Smooth muscle cell (in vitro differentiated cells): ENCODE results near the gene ZNF324B. TPM values are rescaled to one million over a fixed set of nuclear protein-coding genes. Genes with fewer than 3 reads are reported as not detected.
A peak's percentile ranks its signal among the peaks of the same experiment; 100 is the strongest.
"Not testable (repeated sequence)": the region's sequence is repeated elsewhere in the genome, so short reads cannot be mapped to it uniquely, and the experiment has no call there.

Source experiments
- DNase-seq: peaks from one replicate; lab custom pipeline; 2025; ENCODE audit not compliant: unreplicated experiment; lab: John Stamatoyannopoulos, UW
- H2AFZ ChIP-seq: fragments of 200-600 bp; sonication (generic); 2 replicates; pipeline ENCODE4 v1.6.0; 2016; ENCODE audit warnings: antibody characterized with exemption, low read depth, mild to moderate bottlenecking
- H3F3A ChIP-seq: fragments of 200-600 bp; sonication (generic); 2 replicates; pipeline ENCODE4 v1.6.0; 2017; ENCODE audit warnings: antibody characterized with exemption, low read depth
- H3K27ac ChIP-seq: fragments of 200-600 bp; sonication (generic); 2 replicates; pipeline ENCODE4 v1.5.1; 2016; ENCODE audit warnings: low read depth, mild to moderate bottlenecking
- H3K27me3 ChIP-seq: fragments of 200-600 bp; sonication (generic); 2 replicates; pipeline ENCODE4 v1.6.1; 2016; ENCODE audit warnings: low read depth, mild to moderate bottlenecking
- H3K36me3 ChIP-seq: fragments of 200-600 bp; sonication (generic); 2 replicates; pipeline ENCODE4 v1.5.1; 2016; ENCODE audit warnings: low read depth
- H3K4me1 ChIP-seq: fragments of 200-600 bp; sonication (generic); 2 replicates; pipeline ENCODE4 v1.5.1; 2016; ENCODE audit warnings: low read depth
- H3K4me2 ChIP-seq: fragments of 200-600 bp; sonication (generic); 2 replicates; pipeline ENCODE4 v1.6.0; 2016; ENCODE audit warnings: mild to moderate bottlenecking
- H3K4me3 ChIP-seq: fragments of 200-600 bp; sonication (generic); 2 replicates; pipeline ENCODE4 v1.5.1; 2016; ENCODE audit warnings: mild to moderate bottlenecking
- H3K79me2 ChIP-seq: fragments of 200-600 bp; sonication (generic); 2 replicates; pipeline ENCODE4 v1.6.0; 2016; ENCODE audit warnings: low read depth, mild to moderate bottlenecking
- H3K9ac ChIP-seq: fragments of 200-600 bp; sonication (generic); 2 replicates; pipeline ENCODE4 v1.6.0; 2016; ENCODE audit warnings: low read depth
- H3K9me3 ChIP-seq: fragments of 200-600 bp; sonication (generic); replicated peaks from 2 replicates; pipeline ENCODE4 v1.5.1; 2016; ENCODE audit warnings: low read depth
- H4K20me1 ChIP-seq: fragments of 200-600 bp; sonication (generic); 2 replicates; pipeline ENCODE4 v1.6.0; 2016; ENCODE audit warnings: low read depth
- WGBS: methylation state at CpG from one replicate; pipeline ENCODE4 v1.1.7; 2016; ENCODE audit warnings: low lambda C conversion rate; 5-methylcytosine and 5-hydroxymethylcytosine counted together
- polyA plus RNA-seq: library from polyadenylated mRNA; unstranded; fragments of >200 nt; fragmentation: Nextera tagmentation; extraction: Ambion mirVana; gene quantifications from 2 replicates; pipeline ENCODE4 v1.2.1, GENCODE V29; 2016
- total RNA-seq: library from RNA; depleted of rRNA; stranded (reverse); fragments of >200 nt; gene quantifications from 2 replicates; pipeline ENCODE4 v1.2.3, GENCODE V29; 2014
- TF ChIP-seq, protein P1 (sequence below): fragments of 200-600 bp; sonication (generic); IDR thresholded peaks from 2 replicates; pipeline ENCODE4 v1.5.1; 2017; ENCODE audit warnings: borderline replicate concordance, mild to moderate bottlenecking, antibody characterized with exemption; ENCODE audit not compliant: insufficient read depth, poor library complexity, severe bottlenecking

The ZNF324B gene
- total and polyA plus RNA-seq, 2 experiments from 2014 or later = 2.6 to 3.1 TPM

DNA sequence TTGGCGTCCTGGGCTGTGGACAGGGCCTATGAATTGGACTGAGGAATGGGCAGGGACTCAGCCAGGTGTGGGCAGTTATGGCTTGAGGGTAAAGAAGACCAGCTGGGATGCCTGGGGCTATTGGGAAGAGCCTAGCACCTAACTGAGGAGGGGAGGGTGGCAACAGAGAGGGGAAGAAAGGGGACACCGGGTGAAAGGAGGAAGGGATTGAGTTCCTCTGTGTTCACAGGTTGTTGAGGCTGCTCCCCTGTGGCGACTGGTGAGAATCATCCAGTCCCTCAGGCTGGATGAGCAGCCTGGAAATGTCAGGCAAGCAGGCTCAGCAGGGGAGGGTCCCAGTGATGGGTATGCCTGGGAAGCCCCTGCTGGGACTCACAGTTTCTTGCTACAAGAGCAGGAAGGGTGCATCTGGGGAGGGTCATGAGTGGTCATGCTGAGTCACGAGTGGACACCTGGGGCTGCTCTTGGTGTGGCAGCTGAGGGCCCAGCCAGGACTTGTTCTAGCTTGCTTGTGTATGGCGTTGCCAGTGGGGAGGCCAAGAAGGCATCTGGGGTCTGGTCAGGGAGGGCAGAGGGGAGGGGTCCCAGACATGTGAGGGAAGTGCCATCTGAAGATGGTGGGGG lies 16.9 kb downstream of the ZNF324B start:
- Histone ChIP-seq H3K9ac (no peak overlapping the region), H3K27me3 (no peaks in the 10 kb centered on the region), H2AFZ (no peak overlapping the region), H3K4me3 (no peak overlapping the region), H3K36me3 (no peaks in the 10 kb centered on the region), H3K27ac (no peak overlapping the region), H3K79me2 (peaks cover 12% of the 10 kb centered on the region), H3F3A (no peaks in the 10 kb centered on the region), H3K4me1 (no peaks in the 10 kb centered on the region), H3K4me2 (peak overlapping the region; percentile 64), H3K9me3 (no peaks in the 10 kb centered on the region), H4K20me1 (peaks cover 17% of the 10 kb centered on the region)
- TF ChIP-seq, protein P1, sequence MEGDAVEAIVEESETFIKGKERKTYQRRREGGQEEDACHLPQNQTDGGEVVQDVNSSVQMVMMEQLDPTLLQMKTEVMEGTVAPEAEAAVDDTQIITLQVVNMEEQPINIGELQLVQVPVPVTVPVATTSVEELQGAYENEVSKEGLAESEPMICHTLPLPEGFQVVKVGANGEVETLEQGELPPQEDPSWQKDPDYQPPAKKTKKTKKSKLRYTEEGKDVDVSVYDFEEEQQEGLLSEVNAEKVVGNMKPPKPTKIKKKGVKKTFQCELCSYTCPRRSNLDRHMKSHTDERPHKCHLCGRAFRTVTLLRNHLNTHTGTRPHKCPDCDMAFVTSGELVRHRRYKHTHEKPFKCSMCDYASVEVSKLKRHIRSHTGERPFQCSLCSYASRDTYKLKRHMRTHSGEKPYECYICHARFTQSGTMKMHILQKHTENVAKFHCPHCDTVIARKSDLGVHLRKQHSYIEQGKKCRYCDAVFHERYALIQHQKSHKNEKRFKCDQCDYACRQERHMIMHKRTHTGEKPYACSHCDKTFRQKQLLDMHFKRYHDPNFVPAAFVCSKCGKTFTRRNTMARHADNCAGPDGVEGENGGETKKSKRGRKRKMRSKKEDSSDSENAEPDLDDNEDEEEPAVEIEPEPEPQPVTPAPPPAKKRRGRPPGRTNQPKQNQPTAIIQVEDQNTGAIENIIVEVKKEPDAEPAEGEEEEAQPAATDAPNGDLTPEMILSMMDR = no peak
- no peak for DNase-seq
- whole genome bisulfite sequencing = 82% methylated on average over 5 of the region's 5 CpGs

DNA sequence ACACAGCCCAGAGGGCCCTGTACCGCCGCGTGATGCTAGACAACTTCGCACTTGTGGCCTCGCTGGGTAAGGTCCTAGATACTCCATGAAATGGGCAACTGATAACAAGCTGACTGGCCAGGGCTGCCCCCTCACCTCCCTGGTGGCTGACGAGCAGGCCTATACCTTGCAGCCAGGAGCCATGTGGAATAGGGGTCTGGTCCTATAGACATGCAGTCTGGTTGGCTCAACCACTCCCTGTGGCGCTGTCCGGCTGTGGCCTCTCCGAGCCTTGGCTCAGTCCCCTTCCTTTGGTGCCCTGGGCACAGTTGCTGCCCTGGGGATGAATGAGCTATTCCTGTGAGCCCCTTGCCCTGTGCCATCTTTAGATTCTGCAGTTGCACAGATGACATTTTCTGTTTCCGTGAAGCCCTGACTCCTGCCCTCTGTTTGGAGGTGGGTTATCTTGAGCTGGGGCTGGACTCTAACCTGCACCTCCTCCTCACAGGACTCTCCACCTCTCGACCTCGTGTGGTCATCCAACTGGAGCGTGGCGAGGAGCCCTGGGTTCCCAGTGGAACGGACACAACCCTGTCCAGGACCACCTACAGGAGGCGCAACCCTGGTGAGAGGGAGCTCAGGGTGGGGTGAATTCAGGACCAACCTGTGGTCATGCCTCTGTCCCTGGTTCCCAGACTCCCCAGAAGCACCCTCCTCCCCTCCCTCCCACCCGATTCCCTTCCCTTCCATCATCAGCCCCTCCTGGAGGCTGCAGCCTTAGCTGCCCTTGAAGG lies 18.0 kb downstream of the ZNF324B start:
- Histone ChIP-seq H3K79me2 (peaks cover 12% of the 10 kb centered on the region), H3F3A (no peaks in the 10 kb centered on the region), H3K27ac (no peak overlapping the region), H3K4me2 (no peak overlapping the region), H3K4me1 (no peaks in the 10 kb centered on the region), H3K36me3 (no peaks in the 10 kb centered on the region), H4K20me1 (peaks cover 23% of the 10 kb centered on the region), H3K4me3 (no peak overlapping the region), H3K27me3 (no peaks in the 10 kb centered on the region), H3K9ac (no peak overlapping the region), H3K9me3 (no peaks in the 10 kb centered on the region), H2AFZ (no peak overlapping the region)
- WGBS = 96% methylated on average over 16 of the region's 17 CpGs
- TF ChIP-seq, protein P1 = no peak
- no peak for DNase-seq

DNA sequence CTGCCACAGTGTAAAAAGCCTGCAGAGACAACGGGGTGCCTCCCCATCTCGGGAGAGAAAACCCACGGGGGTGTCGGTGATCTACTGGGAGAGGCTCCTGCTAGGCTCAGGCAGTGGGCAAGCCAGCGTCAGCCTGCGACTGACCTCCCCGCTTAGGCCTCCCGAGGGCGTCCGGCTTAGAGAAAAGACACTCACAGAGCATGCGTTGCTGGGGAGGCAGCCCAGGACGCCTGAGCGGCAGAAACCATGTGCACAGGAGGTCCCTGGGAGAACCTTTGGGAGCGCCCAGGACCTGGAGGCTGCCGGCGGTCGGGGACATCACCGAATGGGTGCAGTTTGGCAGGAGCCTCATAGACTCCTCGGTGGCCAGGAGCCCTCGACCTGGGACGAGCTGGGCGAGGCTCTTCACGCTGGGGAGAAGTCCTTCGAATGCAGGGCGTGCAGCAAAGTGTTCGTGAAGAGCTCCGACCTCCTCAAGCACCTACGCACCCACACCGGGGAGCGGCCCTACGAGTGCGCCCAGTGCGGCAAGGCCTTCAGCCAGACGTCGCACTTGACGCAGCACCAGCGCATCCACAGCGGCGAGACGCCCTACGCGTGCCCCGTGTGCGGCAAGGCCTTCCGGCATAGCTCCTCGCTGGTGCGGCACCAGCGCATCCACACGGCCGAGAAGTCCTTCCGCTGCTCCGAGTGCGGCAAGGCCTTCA lies 19.6 kb downstream of the ZNF324B start:
- H3K9ac ChIP-seq, DNase-seq, H3F3A ChIP-seq, H3K36me3 ChIP-seq, H3K9me3 ChIP-seq, H3K27me3 ChIP-seq, H2AFZ ChIP-seq, H3K4me1 ChIP-seq, H3K27ac ChIP-seq, H3K4me3 ChIP-seq, H3K4me2 ChIP-seq: not testable (repeated sequence)
- 97% methylated on average over 23 of the region's 53 CpGs for WGBS
- H4K20me1 ChIP-seq = peaks cover 23% of the 10 kb centered on the region
- H3K79me2 ChIP-seq = peaks cover 12% of the 10 kb centered on the region

DNA sequence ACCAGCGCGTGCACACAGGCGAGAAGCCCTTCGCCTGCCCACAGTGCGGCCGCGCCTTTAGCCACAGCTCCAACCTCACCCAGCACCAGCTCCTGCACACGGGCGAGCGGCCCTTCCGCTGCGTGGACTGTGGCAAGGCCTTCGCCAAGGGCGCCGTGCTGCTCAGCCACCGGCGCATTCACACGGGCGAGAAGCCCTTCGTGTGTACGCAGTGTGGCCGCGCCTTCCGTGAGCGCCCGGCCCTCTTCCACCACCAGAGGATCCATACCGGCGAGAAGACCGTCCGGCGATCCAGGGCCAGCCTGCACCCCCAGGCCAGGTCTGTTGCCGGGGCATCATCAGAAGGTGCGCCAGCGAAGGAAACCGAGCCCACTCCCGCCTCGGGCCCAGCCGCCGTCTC lies 20.3 kb downstream of the ZNF324B start:
- WGBS = 98% methylated on average over 39 of the region's 39 CpGs

More for the DNA sequence above, 20.3 kb downstream of the ZNF324B start:
- H3F3A ChIP-seq = peaks cover 6% of the 10 kb centered on the region
- H3K27me3 ChIP-seq = no peaks in the 10 kb centered on the region
- no peaks in the 10 kb centered on the region for H3K36me3 ChIP-seq
- peaks cover 23% of the 10 kb centered on the region for H4K20me1 ChIP-seq
- H3K4me2 ChIP-seq = no peak overlapping the region
- DNase-seq = no peak
- peaks cover 12% of the 10 kb centered on the region for H3K4me1 ChIP-seq
- H3K9me3 ChIP-seq = no peaks in the 10 kb centered on the region
- H3K27ac ChIP-seq = no peak overlapping the region
- no peak overlapping the region for H3K9ac ChIP-seq
- H2AFZ ChIP-seq = no peak overlapping the region
- TF ChIP-seq, protein P1 = no peak
- H3K4me3 ChIP-seq = no peak overlapping the region
- H3K79me2 ChIP-seq = peaks cover 12% of the 10 kb centered on the region
